Peyer's patch (tissue), 4 donors: ENCODE measurements around the gene CLECL1. TPM values are rescaled to one million over a fixed set of nuclear protein-coding genes. Genes with fewer than 3 reads are reported as not detected.
"Not testable (repeated sequence)": the region's sequence is repeated elsewhere in the genome, so short reads cannot be mapped to it uniquely, and the experiment has no call there.

Source experiments
- DNase-seq, 3 donors: peaks; one replicate each; pipeline ENCODE4 v3.0.0-alpha.2; 2017 to 2019
- H3K27ac ChIP-seq, 4 donors: fragments of 200-600 bp; sonication (generic); one replicate each; pipeline ENCODE4 v1.5.1; 2016 to 2019
- H3K27me3 ChIP-seq, 2 donors: fragments of 200-600 bp; sonication (generic); one replicate each; pipeline ENCODE4 v1.5.1; 2019
- H3K36me3 ChIP-seq, 3 donors: fragments of 200-600 bp; sonication (generic); one replicate each; pipeline ENCODE4 v1.5.1; 2016 to 2019
- H3K4me1 ChIP-seq, 4 donors: fragments of 200-600 bp; sonication (generic); one replicate each; pipeline ENCODE4 v1.5.1; 2016 to 2019
- H3K4me3 ChIP-seq, 4 donors: fragments of 200-600 bp; sonication (generic); 1 replicate in 3 of 4; 2 replicates in 1 of 4; pipeline ENCODE4 v1.5.1; 2016 to 2019; ENCODE audit warnings: mild to moderate bottlenecking in 1 of 4
- H3K9me3 ChIP-seq, 4 donors: fragments of 200-600 bp; sonication (generic); one replicate each; pipeline ENCODE4 v1.5.1; 2016 to 2019; ENCODE audit warnings: mild to moderate bottlenecking in 1 of 4
- POLR2A ChIP-seq, 2 donors: fragments of 450-650 bp; IDR thresholded peaks; one replicate each; pipeline ENCODE4 v1.5.1; 2017; ENCODE audit warnings: antibody characterized with exemption in 2 of 2, mild to moderate bottlenecking in 2 of 2, moderate library complexity in 2 of 2
- total RNA-seq, 4 donors: library from RNA; depleted of rRNA; stranded (reverse); fragments of >200 nt; gene quantifications; one replicate each; pipeline ENCODE4 v1.1.0, GENCODE V29; 2016
- TF ChIP-seq, protein P1 (sequence below), 6 experiments: fragments of 450-650 bp in 4 of 6; fragments of 200-600 bp in 2 of 6; sonication (generic) in 1 of 6; IDR thresholded peaks; one replicate each; pipeline ENCODE4 v1.5.1; 2017 to 2019; ENCODE audit warnings: antibody characterized with exemption in 6 of 6, mild to moderate bottlenecking in 3 of 6, moderate library complexity in 1 of 6

CLECL1 gene
- total RNA-seq, 4 donors from 2014 or later, result 4.1 to 4.2 TPM; not detected in 2

DNA sequence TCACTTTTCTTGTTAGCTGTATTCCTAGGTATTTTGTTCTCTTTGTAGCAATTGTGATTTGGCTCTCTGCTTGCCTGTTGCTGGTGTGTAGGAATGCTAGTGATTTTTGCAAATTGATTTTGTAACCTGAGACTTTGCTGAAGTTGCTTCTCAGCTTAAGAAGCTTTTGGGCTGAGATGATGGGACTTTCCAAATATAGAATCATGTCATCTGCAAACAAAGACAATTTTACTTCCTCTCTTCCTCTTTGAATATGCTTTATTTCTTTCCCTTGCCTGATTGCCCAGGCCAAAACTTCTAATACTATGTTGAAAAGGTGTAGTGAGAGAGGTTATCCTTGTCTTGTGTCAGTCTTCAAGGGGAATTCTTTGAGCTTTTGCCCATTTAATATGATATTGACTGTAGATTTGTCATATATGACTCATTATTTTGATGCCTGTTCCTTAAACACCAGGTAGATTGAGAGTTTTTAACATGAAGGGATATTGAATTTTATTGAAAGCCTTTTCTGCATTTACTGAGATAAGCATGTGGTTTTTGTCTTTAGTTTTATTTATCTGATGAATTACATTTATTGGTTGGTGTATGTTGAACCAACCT lies 26.7 kb downstream of the CLECL1 start:
- Histone ChIP-seq H3K9me3 (no peaks in the 10 kb centered on the region), H3K27ac (peak overlapping the region in 1 of 4 donors; percentile 55), H3K27me3 (no peaks in the 10 kb centered on the region), H3K36me3 (no peaks in the 10 kb centered on the region), H3K4me3 (no peak overlapping the region), H3K4me1 (peaks cover 0 to 8% (median 0%) of the 10 kb centered on the region in 4 donors)
- DNase-seq, result no peak
- no peak for TF ChIP-seq POLR2A (IDR thresholded peaks at IDR 0.05)
- TF ChIP-seq, protein P1, sequence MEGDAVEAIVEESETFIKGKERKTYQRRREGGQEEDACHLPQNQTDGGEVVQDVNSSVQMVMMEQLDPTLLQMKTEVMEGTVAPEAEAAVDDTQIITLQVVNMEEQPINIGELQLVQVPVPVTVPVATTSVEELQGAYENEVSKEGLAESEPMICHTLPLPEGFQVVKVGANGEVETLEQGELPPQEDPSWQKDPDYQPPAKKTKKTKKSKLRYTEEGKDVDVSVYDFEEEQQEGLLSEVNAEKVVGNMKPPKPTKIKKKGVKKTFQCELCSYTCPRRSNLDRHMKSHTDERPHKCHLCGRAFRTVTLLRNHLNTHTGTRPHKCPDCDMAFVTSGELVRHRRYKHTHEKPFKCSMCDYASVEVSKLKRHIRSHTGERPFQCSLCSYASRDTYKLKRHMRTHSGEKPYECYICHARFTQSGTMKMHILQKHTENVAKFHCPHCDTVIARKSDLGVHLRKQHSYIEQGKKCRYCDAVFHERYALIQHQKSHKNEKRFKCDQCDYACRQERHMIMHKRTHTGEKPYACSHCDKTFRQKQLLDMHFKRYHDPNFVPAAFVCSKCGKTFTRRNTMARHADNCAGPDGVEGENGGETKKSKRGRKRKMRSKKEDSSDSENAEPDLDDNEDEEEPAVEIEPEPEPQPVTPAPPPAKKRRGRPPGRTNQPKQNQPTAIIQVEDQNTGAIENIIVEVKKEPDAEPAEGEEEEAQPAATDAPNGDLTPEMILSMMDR (IDR thresholded peaks at IDR 0.05), result no peak

DNA sequence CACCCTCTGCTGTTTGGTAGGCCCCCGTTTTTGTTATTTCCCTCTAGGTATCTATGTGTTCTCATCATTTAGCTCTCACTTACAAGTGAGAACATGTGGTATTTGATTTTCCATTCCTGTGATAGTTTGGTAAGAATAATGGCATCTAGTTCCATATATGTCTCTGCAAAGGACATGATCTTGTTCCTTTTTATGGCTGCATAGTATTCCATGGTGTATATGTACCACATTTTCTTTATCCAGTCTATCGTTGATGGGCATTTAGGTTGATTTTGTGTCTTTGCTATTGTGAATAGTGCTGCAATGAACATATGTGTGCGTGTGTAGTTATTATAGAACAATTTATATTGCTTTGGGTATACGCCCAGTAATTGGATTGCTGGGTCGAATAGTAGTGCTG lies 28.3 kb downstream of the CLECL1 start:
- not testable (repeated sequence) for H3K4me3 ChIP-seq, H3K9me3 ChIP-seq

DNA sequence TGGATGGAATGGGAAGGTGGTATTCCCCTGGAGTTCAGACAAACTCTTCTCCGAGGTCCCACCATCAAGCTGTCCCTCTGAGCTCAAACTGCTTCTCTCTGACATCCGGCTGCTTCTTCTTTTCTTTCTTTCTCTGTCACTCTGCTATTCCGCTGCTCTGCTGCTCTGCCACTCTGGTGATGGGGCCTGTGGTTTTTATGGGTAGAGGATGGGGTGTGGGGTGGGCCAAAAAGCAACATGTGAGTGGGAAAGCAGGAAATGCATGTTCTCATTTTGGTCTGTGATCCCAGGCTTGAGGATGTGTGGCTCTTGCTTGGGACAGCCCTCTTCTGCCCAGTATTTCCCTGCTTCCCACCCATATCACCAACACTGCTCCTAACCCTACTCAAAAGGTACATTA lies 30.6 kb downstream of the CLECL1 start:
- TF ChIP-seq POLR2A (IDR thresholded peaks at IDR 0.05), result no peak
- TF ChIP-seq, protein P1 (IDR thresholded peaks at IDR 0.05), result no peak
- DNase-seq, result peak in 2 of 3 donors; percentile 75 to 77
- peak overlapping the region in 3 of 4 donors; percentile 6 to 59 (median 41) for H3K27ac ChIP-seq
- H3K4me1 ChIP-seq, result peaks cover 0 to 8% (median 0%) of the 10 kb centered on the region in 4 donors
- H3K36me3 ChIP-seq, result no peaks in the 10 kb centered on the region
- H3K4me3 ChIP-seq, result no peak overlapping the region
- H3K9me3 ChIP-seq, result no peaks in the 10 kb centered on the region
- H3K27me3 ChIP-seq, result no peaks in the 10 kb centered on the region

More for the DNA sequence above, 28.3 kb downstream of the CLECL1 start:
- H3K36me3 ChIP-seq, DNase-seq, H3K4me1 ChIP-seq, H3K27me3 ChIP-seq, H3K27ac ChIP-seq: not testable (repeated sequence)

DNA sequence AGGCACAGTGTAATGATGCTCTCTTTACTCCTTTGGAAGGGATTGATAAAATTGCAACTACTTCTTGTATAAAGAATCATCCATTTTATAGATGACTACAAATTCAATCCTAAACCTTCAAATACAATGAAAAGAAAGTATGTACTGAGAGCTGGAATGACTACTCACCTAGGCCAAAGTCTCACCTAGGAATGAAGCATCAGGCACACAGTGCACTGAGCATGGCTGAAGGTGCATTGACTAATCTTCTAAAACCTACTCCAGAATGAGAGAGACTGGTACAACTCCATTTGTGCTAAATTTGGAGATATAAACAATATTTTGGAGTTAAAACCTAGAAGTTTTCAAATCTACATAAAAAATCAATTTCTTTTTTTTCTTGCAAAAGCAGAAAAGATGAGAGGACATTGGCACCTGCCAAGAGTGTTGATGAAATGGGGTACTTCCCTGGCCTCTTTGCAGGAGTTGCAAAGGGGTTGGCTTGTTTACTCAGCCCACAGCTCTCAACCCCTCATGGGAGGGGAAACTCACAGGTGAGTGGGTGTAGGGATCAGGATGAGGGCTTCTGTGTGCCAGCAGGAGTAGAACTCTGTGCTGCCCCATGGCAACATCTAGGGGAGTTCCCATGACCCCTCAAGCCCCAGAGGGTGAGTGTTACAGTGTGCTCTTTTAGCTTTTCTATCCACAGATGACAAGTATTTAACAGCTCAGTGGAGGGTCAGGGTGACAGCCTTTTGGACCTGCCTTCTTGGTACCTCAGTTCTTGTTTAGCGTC lies 31.3 kb downstream of the CLECL1 start:
- Histone ChIP-seq H3K4me1 (peaks cover 0 to 8% (median 0%) of the 10 kb centered on the region in 4 donors), H3K4me3 (no peak overlapping the region), H3K9me3 (no peaks in the 10 kb centered on the region), H3K27me3 (no peaks in the 10 kb centered on the region), H3K27ac (peak overlapping the region in 3 of 4 donors; percentile 6 to 59 (median 41)), H3K36me3 (no peaks in the 10 kb centered on the region)
- no peak for DNase-seq
- TF ChIP-seq POLR2A (IDR thresholded peaks at IDR 0.05), result no peak
- TF ChIP-seq, protein P1 (IDR thresholded peaks at IDR 0.05), result no peak

DNA sequence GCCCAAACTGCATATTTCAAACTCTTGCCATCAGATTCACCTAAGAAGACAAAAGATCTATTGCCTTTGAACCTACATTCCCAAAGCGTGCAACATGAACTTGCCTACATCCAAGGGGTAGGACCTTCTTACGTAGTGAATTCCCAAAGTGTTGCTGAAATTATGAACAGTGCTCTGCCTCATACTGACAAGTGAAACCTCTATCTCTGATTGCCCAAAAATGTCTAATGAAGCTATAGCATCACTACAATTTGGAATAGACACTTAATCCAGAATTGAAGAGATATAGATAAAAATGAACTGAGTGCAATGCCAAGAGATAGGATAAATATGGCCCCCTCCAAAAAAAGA lies 32.3 kb downstream of the CLECL1 start:
- no peaks in the 10 kb centered on the region for H3K9me3 ChIP-seq
- H3K27ac ChIP-seq, result no peak overlapping the region
- H3K4me3 ChIP-seq, result no peak overlapping the region
- DNase-seq, result no peak
- TF ChIP-seq POLR2A (IDR thresholded peaks at IDR 0.05), result no peak
- TF ChIP-seq, protein P1 (IDR thresholded peaks at IDR 0.05), result no peak
- H3K27me3 ChIP-seq, result no peaks in the 10 kb centered on the region
- peaks cover 0 to 3% (median 0%) of the 10 kb centered on the region in 3 donors for H3K36me3 ChIP-seq
- H3K4me1 ChIP-seq, result peaks cover 0 to 8% (median 0%) of the 10 kb centered on the region in 4 donors

DNA sequence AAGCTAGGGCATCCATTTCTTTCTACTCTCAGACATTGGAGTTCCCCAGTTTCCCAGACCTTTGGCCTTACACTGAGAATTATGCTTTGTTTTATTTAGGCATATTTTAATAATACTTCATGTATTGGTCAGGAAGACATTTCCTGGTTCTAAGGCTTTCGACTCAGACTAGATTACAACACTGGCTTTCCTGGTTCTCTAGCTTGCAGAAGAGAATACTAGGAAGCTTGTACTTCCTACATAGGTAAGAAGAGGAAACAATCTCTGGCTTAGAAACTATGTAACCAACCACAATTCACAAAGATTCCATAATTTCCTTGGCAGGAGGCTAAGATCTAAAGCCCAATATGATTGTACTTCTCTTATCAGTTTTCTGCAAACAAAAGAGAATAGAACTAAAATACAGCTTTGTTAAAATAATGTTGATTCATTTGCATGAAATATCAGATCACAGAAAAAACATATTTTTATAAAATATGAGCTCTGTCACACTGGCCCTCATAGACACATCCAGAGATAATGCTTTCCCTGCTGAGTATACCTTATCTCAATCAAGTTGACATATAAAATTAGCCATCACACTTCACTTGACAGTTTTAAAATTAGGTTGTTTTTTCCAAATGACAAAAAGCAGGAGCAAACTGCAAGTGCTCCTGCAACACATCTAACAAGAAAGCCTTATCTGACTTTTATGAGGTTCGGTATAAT lies 32.8 kb downstream of the CLECL1 start:
- H3K36me3 ChIP-seq, result peaks cover 0 to 7% (median 0%) of the 10 kb centered on the region in 3 donors
- no peak for DNase-seq
- H3K4me1 ChIP-seq, result peaks cover 0 to 8% (median 0%) of the 10 kb centered on the region in 4 donors
- H3K27ac ChIP-seq, result peak overlapping the region in 1 of 4 donors; percentile 11
- no peaks in the 10 kb centered on the region for H3K9me3 ChIP-seq
- no peak overlapping the region for H3K4me3 ChIP-seq
- H3K27me3 ChIP-seq, result no peaks in the 10 kb centered on the region
- TF ChIP-seq, protein P1 (IDR thresholded peaks at IDR 0.05), result no peak
- TF ChIP-seq POLR2A (IDR thresholded peaks at IDR 0.05), result no peak
